NCI-H2196 treated with DMSO at 0.1 percent for 48 hours (cell line): ENCODE data around the gene LTBP1.
"Not testable (repeated sequence)": the region's sequence is repeated elsewhere in the genome, so short reads cannot be mapped to it uniquely, and the experiment has no call there.

ENCODE experiments used
- DNase-seq: peaks from one replicate; lab custom pipeline; 2025; ENCODE audit not compliant: unreplicated experiment; lab: John Stamatoyannopoulos, UW

LTBP1 gene

GRCh38 chr2:33369191-33369590 lies 422.4 kb downstream of the LTBP1 start:
- DNase-seq: no peak

GRCh38 chr2:33370636-33371265 lies 424.0 kb downstream of the LTBP1 start:
- DNase-seq: no peak

- DNase-seq: no peak
These were observed 424.7 kb downstream of the LTBP1 start for GRCh38 chr2:33371304-33372090.

GRCh38 chr2:33372940-33373553 lies 426.3 kb downstream of the LTBP1 start:
- DNase-seq: peak; percentile 7

GRCh38 chr2:33373986-33374385 lies 427.2 kb downstream of the LTBP1 start:
- DNase-seq: no peak

- DNase-seq: no peak
These were observed 428.3 kb downstream of the LTBP1 start for GRCh38 chr2:33375054-33375453.

GRCh38 chr2:33377048-33377447 lies 430.3 kb downstream of the LTBP1 start:
- DNase-seq: no peak

GRCh38 chr2:33378556-33379210 lies 431.9 kb downstream of the LTBP1 start:
- DNase-seq: no peak

- no peak for DNase-seq
These were observed 433.4 kb downstream of the LTBP1 start for GRCh38 chr2:33380001-33380609.

- DNase-seq: no peak
These were observed 434.0 kb downstream of the LTBP1 start for GRCh38 chr2:33380719-33381118.

GRCh38 chr2:33381301-33381858 lies 434.6 kb downstream of the LTBP1 start:
- no peak for DNase-seq

GRCh38 chr2:33383855-33384598 lies 437.3 kb downstream of the LTBP1 start:
- no peak for DNase-seq

GRCh38 chr2:33384599-33384961 lies 437.8 kb downstream of the LTBP1 start:
- no peak for DNase-seq

GRCh38 chr2:33388996-33389395 lies 442.2 kb downstream of the LTBP1 start:
- no peak for DNase-seq

GRCh38 chr2:33389695-33390094 lies 442.9 kb downstream of the LTBP1 start:
- not testable (repeated sequence) for DNase-seq

GRCh38 chr2:33391529-33392255 lies 444.9 kb downstream of the LTBP1 start:
- DNase-seq: no peak

GRCh38 chr2:33392366-33392765 lies 445.6 kb downstream of the LTBP1 start:
- DNase-seq: no peak

- no peak for DNase-seq
These were observed 448.3 kb downstream of the LTBP1 start for GRCh38 chr2:33395034-33395433.

GRCh38 chr2:33395655-33396249 lies 449.0 kb downstream of the LTBP1 start:
- no peak for DNase-seq
